ENCODE measurements around the gene SERINC5.

DNA sequence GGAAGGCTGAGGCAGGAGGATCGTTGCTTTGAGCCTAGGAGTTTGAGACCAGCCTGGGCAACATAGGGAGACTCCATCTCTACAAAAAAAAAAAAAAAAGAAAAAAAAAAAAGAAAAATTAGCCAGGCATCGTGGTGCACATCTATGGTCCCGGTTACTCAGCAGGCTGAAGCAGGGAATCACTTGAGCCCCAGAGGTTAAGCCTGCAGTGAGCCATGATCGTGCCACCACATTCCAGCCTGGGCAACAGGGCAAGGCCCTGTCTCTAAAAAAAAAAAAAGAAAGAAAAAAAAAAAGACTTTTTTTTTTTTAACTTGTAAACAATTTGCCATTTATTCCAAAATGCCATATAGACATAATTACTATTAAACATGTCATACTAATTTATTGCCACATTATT is 64.5 kb downstream of the SERINC5 start:
- no peak for TF ChIP-seq POLR2A (IDR thresholded peaks at IDR 0.05; ENCODE audit: low read depth, low read length)
- TF ChIP-seq, protein P1, sequence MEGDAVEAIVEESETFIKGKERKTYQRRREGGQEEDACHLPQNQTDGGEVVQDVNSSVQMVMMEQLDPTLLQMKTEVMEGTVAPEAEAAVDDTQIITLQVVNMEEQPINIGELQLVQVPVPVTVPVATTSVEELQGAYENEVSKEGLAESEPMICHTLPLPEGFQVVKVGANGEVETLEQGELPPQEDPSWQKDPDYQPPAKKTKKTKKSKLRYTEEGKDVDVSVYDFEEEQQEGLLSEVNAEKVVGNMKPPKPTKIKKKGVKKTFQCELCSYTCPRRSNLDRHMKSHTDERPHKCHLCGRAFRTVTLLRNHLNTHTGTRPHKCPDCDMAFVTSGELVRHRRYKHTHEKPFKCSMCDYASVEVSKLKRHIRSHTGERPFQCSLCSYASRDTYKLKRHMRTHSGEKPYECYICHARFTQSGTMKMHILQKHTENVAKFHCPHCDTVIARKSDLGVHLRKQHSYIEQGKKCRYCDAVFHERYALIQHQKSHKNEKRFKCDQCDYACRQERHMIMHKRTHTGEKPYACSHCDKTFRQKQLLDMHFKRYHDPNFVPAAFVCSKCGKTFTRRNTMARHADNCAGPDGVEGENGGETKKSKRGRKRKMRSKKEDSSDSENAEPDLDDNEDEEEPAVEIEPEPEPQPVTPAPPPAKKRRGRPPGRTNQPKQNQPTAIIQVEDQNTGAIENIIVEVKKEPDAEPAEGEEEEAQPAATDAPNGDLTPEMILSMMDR (IDR thresholded peaks at IDR 0.05; ENCODE audit: extremely low read depth in 1 of 2, insufficient read depth in 1 of 2, low read depth in 1 of 2, low read length in 2 of 2) = no peak
- TF ChIP-seq, protein P2, sequence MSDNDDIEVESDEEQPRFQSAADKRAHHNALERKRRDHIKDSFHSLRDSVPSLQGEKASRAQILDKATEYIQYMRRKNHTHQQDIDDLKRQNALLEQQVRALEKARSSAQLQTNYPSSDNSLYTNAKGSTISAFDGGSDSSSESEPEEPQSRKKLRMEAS (IDR thresholded peaks at IDR 0.05; ENCODE audit: insufficient read depth, insufficient read length) = no peak

Measured in endothelial cell of umbilical vein (primary cell).